ENCODE measurements around the gene CLEC14A.

The CLEC14A gene

DNA sequence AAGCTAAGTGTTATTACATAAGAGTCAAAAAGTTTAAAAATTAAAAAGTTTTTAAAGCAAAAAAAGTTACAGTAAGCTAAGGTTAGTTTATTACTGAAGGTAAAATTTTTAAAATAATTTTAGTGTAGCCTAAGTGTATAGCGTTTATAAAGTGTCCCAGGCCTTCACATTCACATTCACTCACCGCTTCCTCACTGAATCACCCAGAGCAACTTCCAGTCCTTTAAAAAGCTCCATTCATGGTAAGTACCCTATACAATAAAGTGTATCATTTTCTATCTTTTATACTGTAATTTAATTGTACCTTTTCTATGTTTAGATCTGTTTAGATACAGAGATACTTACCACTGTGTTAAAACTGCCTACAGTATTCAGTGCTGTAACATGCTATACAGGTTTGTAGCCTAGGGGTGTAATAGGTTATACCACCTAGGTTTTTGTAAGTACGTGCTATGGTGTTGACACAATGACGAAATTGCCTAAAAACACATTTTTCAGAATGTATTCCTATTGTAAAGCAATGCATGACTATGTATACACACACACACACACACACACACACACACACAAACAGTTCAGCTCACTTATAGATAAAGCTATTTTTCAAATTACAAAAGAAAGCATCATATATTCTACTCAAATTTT lies 3.7 kb downstream of the CLEC14A start:
- H3K4me3 ChIP-seq (ENCODE audit: control insufficient read depth, low read depth, low read length): no peak overlapping the region
- TF ChIP-seq, protein P1, sequence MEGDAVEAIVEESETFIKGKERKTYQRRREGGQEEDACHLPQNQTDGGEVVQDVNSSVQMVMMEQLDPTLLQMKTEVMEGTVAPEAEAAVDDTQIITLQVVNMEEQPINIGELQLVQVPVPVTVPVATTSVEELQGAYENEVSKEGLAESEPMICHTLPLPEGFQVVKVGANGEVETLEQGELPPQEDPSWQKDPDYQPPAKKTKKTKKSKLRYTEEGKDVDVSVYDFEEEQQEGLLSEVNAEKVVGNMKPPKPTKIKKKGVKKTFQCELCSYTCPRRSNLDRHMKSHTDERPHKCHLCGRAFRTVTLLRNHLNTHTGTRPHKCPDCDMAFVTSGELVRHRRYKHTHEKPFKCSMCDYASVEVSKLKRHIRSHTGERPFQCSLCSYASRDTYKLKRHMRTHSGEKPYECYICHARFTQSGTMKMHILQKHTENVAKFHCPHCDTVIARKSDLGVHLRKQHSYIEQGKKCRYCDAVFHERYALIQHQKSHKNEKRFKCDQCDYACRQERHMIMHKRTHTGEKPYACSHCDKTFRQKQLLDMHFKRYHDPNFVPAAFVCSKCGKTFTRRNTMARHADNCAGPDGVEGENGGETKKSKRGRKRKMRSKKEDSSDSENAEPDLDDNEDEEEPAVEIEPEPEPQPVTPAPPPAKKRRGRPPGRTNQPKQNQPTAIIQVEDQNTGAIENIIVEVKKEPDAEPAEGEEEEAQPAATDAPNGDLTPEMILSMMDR (IDR thresholded peaks at IDR 0.05; ENCODE audit: control insufficient read depth, insufficient read depth, low read depth, low read length, missing control alignments): no peak
- DNase-seq (ENCODE audit: low read depth): no peak

DNA sequence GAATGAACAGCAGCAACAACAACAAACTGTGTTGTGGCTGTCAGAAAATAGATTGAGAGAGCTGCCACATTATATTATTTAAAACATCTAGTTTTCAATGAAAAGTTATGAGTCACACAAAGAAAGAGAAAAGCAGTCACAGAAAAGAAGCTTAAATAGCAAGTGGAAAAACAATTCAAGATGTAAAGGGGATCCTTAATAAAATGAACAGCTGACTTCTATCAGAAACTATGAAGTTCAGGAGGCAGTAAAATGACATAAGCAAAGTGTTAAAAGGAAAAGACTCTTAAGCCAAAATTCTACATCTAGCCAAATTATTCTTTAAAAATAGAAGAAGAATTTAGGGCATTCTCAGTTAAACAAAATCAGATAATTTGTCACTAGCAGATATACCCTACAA lies 5.6 kb downstream of the CLEC14A start:
- DNase-seq (ENCODE audit: low read depth): no peak
- TF ChIP-seq, protein P1 (IDR thresholded peaks at IDR 0.05; ENCODE audit: control insufficient read depth, insufficient read depth, low read depth, low read length, missing control alignments): no peak
- H3K4me3 ChIP-seq (ENCODE audit: control insufficient read depth, low read depth, low read length): no peak overlapping the region

DNA sequence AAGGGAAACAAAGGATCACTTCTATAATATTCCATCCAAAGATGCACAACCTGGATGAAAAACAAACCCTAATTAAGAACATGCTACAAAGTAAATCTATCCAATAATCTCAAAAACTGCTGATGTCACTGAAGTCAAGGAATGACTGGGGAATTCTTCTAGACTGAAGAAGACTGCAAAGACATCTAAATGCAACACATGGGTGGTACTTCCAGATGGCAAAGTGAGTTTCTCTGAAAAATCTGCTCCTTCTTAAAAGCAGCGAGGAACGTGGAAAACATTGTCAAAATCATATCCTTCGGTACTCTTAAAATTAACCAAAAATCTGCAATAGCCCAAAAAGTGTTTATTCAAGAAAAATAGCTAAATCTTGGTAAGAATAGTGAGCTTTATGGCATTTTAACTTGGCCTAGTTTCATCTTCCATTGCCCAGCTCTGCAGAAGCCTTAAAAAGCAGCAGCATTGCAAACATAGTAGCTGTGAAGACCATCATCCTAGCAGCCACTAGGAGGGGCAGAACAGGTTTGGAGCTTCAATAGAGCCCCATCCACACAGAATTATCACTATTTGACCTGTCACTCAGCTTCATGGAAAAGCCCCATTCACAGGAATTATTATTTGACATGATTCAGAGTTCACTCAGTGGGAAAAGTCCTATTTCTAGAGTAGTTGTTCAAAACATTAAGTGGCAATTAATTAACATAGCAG lies 7.4 kb downstream of the CLEC14A start:
- no peak for DNase-seq (ENCODE audit: low read depth)
- H3K4me3 ChIP-seq (ENCODE audit: control insufficient read depth, low read depth, low read length): no peak overlapping the region
- TF ChIP-seq, protein P1 (IDR thresholded peaks at IDR 0.05; ENCODE audit: control insufficient read depth, insufficient read depth, low read depth, low read length, missing control alignments): no peak

DNA sequence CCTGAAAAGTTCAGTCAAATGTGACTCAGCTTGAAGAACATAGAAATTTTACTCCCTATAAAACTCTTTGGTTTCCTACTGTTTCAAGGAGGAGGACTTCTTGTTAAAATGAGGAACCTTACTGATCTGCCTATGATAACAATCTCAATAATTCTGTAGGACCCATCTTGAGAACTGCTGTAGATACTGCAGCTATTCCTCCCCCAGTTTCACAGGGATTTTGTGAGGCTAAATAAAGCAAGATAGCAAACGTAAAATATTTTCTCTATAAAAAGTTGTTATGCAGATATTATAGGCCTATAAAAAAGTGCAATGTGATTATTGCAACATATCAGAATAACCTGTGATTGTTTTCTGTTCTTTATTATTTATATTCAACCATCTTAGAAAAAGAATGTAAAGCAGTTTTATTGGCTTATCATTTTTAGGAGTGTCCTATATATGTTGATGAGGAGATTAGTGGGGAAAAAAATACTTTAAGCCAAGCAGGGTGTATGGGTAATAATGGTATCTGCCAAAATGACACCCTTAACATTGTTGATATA lies 12.1 kb downstream of the CLEC14A start:
- TF ChIP-seq, protein P1 (IDR thresholded peaks at IDR 0.05; ENCODE audit: control insufficient read depth, insufficient read depth, low read depth, low read length, missing control alignments): no peak
- peak; percentile 63 for DNase-seq (ENCODE audit: low read depth)

DNA sequence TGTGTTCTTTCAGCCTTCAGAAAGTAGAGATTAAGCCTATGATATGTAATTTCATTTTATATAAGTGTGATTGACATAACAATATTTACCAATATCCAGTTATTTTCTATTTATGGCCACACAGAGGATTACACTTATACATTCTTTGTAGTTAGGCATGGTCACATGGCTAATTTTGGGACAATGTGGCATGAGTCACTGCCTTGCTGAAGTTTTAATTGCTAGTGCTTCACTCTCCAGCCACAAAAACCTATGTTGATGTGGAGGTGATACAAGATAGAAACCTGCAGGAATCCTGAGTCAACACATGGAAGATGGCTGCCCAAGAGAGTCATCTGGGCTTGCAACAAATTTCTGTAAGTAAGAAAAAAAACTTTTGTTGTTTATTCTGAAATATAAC lies 17.0 kb downstream of the CLEC14A start:
- no peak for DNase-seq (ENCODE audit: low read depth)
- TF ChIP-seq, protein P1 (IDR thresholded peaks at IDR 0.05; ENCODE audit: control insufficient read depth, insufficient read depth, low read depth, low read length, missing control alignments): no peak

More for the DNA sequence above, 12.1 kb downstream of the CLEC14A start:
- no peak overlapping the region for H3K4me3 ChIP-seq (ENCODE audit: control insufficient read depth, low read depth, low read length)

DNA sequence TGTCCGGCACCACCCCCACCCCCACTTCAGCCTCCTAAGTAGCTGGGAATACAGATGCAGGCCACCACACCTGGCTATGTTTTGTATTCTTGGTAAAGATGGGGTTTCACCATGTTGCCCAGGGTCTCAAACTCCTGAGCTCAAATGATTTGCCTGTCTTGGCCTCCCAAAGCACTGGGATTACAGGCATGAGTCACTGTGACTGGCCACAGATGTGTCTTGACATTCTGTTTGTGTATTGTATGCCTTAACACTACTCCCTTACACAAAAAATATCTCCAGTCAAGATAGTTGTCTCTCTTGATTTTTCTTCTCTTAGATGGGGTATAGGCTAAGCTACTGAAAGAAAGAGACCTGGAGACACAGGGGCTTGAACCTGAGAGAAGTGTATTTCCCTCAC lies 17.6 kb downstream of the CLEC14A start:
- DNase-seq (ENCODE audit: low read depth): no peak
- no peak overlapping the region for H3K4me3 ChIP-seq (ENCODE audit: control insufficient read depth, low read depth, low read length)
- TF ChIP-seq, protein P1 (IDR thresholded peaks at IDR 0.05; ENCODE audit: control insufficient read depth, insufficient read depth, low read depth, low read length, missing control alignments): no peak

More for the DNA sequence above, 17.0 kb downstream of the CLEC14A start:
- no peak overlapping the region for H3K4me3 ChIP-seq (ENCODE audit: control insufficient read depth, low read depth, low read length)
